Smooth muscle cell (in vitro differentiated cells): ENCODE measurements around the gene SPO11. TPM values are rescaled to one million over a fixed set of nuclear protein-coding genes. Genes with fewer than 3 reads are reported as not detected.

Source experiments
- DNase-seq: peaks from one replicate; lab custom pipeline; 2025; ENCODE audit not compliant: unreplicated experiment; lab: John Stamatoyannopoulos, UW
- H2AFZ ChIP-seq: fragments of 200-600 bp; sonication (generic); 2 replicates; pipeline ENCODE4 v1.6.0; 2016; ENCODE audit warnings: antibody characterized with exemption, low read depth, mild to moderate bottlenecking
- H3F3A ChIP-seq: fragments of 200-600 bp; sonication (generic); 2 replicates; pipeline ENCODE4 v1.6.0; 2017; ENCODE audit warnings: antibody characterized with exemption, low read depth
- H3K27ac ChIP-seq: fragments of 200-600 bp; sonication (generic); 2 replicates; pipeline ENCODE4 v1.5.1; 2016; ENCODE audit warnings: low read depth, mild to moderate bottlenecking
- H3K27me3 ChIP-seq: fragments of 200-600 bp; sonication (generic); 2 replicates; pipeline ENCODE4 v1.6.1; 2016; ENCODE audit warnings: low read depth, mild to moderate bottlenecking
- H3K36me3 ChIP-seq: fragments of 200-600 bp; sonication (generic); 2 replicates; pipeline ENCODE4 v1.5.1; 2016; ENCODE audit warnings: low read depth
- H3K4me1 ChIP-seq: fragments of 200-600 bp; sonication (generic); 2 replicates; pipeline ENCODE4 v1.5.1; 2016; ENCODE audit warnings: low read depth
- H3K4me2 ChIP-seq: fragments of 200-600 bp; sonication (generic); 2 replicates; pipeline ENCODE4 v1.6.0; 2016; ENCODE audit warnings: mild to moderate bottlenecking
- H3K4me3 ChIP-seq: fragments of 200-600 bp; sonication (generic); 2 replicates; pipeline ENCODE4 v1.5.1; 2016; ENCODE audit warnings: mild to moderate bottlenecking
- H3K79me2 ChIP-seq: fragments of 200-600 bp; sonication (generic); 2 replicates; pipeline ENCODE4 v1.6.0; 2016; ENCODE audit warnings: low read depth, mild to moderate bottlenecking
- H3K9ac ChIP-seq: fragments of 200-600 bp; sonication (generic); 2 replicates; pipeline ENCODE4 v1.6.0; 2016; ENCODE audit warnings: low read depth
- H3K9me3 ChIP-seq: fragments of 200-600 bp; sonication (generic); replicated peaks from 2 replicates; pipeline ENCODE4 v1.5.1; 2016; ENCODE audit warnings: low read depth
- H4K20me1 ChIP-seq: fragments of 200-600 bp; sonication (generic); 2 replicates; pipeline ENCODE4 v1.6.0; 2016; ENCODE audit warnings: low read depth
- WGBS: methylation state at CpG from one replicate; pipeline ENCODE4 v1.1.7; 2016; ENCODE audit warnings: low lambda C conversion rate; 5-methylcytosine and 5-hydroxymethylcytosine counted together
- polyA plus RNA-seq: library from polyadenylated mRNA; unstranded; fragments of >200 nt; fragmentation: Nextera tagmentation; extraction: Ambion mirVana; gene quantifications from 2 replicates; pipeline ENCODE4 v1.2.1, GENCODE V29; 2016
- total RNA-seq: library from RNA; depleted of rRNA; stranded (reverse); fragments of >200 nt; gene quantifications from 2 replicates; pipeline ENCODE4 v1.2.3, GENCODE V29; 2014
- TF ChIP-seq, protein P1 (sequence below): fragments of 200-600 bp; sonication (generic); IDR thresholded peaks from 2 replicates; pipeline ENCODE4 v1.5.1; 2017; ENCODE audit warnings: borderline replicate concordance, mild to moderate bottlenecking, antibody characterized with exemption; ENCODE audit not compliant: insufficient read depth, poor library complexity, severe bottlenecking

Gene SPO11
- total and polyA plus RNA-seq, 2 experiments from 2014 or later, result not detected

DNA sequence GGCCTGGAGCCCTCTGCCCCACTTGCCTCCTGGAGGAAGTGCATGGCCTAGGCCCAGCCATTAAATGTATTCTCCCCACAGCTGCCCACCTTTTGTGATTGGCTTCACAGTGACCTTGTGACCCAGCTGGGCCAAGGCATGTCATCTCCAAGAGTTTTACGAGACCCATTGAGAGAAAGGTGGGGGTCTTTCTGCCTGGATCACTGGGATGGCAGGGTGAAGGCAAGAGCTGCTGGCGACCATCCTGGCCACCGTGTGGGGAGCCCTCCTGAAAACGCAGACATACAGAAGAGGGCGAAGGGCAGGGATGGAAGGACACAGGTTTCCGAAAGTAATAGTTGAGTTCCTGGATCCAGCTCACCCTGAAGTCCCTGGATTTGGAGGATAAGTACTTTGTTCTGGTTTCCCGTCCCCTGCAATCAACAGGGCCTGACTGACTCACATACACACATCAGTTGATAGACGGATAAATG lies 12.3 kb upstream of the SPO11 start:
- H3F3A ChIP-seq, result no peaks in the 10 kb centered on the region
- no peaks in the 10 kb centered on the region for H3K4me1 ChIP-seq
- WGBS, result 96% methylated on average over 8 of the region's 8 CpGs
- no peaks in the 10 kb centered on the region for H3K79me2 ChIP-seq
- no peak overlapping the region for H3K27ac ChIP-seq
- no peaks in the 10 kb centered on the region for H4K20me1 ChIP-seq
- no peak overlapping the region for H3K9ac ChIP-seq
- DNase-seq, result no peak
- H3K9me3 ChIP-seq, result no peaks in the 10 kb centered on the region
- no peak overlapping the region for H2AFZ ChIP-seq
- TF ChIP-seq, protein P1, sequence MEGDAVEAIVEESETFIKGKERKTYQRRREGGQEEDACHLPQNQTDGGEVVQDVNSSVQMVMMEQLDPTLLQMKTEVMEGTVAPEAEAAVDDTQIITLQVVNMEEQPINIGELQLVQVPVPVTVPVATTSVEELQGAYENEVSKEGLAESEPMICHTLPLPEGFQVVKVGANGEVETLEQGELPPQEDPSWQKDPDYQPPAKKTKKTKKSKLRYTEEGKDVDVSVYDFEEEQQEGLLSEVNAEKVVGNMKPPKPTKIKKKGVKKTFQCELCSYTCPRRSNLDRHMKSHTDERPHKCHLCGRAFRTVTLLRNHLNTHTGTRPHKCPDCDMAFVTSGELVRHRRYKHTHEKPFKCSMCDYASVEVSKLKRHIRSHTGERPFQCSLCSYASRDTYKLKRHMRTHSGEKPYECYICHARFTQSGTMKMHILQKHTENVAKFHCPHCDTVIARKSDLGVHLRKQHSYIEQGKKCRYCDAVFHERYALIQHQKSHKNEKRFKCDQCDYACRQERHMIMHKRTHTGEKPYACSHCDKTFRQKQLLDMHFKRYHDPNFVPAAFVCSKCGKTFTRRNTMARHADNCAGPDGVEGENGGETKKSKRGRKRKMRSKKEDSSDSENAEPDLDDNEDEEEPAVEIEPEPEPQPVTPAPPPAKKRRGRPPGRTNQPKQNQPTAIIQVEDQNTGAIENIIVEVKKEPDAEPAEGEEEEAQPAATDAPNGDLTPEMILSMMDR, result no peak
- peaks cover 4% of the 10 kb centered on the region for H3K27me3 ChIP-seq
- no peak overlapping the region for H3K4me3 ChIP-seq
- H3K36me3 ChIP-seq, result no peaks in the 10 kb centered on the region
- no peak overlapping the region for H3K4me2 ChIP-seq

DNA sequence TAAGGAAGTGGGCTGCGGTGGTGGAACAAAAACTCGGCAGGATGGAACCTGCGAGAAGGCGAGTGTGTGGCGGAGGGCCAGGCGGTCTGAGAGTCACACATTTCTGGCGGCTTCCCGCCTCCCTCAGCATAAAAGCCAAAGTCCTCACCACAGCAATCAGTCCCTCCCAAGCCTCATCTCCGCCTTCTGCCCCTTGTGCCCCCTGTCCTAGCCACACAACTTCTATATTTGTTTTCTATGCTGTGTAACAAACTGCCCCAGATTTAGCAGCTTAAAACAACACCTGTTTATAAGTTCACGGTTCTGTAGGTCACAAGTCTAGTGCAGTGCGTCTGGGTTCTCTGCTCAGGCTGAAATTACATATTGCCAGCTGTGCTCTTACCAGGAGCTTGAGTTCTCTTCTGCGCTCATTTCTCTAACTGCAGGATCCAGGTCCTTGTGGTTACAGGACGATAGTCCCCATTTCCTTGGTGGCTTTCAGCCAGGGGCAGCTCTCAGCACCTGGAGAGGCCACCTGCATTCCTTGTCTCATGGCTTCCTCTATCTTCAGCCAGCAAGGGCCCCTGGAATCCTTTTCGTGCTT lies 11.7 kb upstream of the SPO11 start:
- Histone ChIP-seq H3K36me3 (no peaks in the 10 kb centered on the region), H3K27me3 (peaks cover 4% of the 10 kb centered on the region), H3K4me3 (no peak overlapping the region), H3K79me2 (no peaks in the 10 kb centered on the region), H4K20me1 (no peaks in the 10 kb centered on the region), H3K4me2 (no peak overlapping the region), H2AFZ (no peak overlapping the region), H3K4me1 (peaks cover 5% of the 10 kb centered on the region), H3K27ac (no peak overlapping the region), H3K9ac (no peak overlapping the region), H3K9me3 (no peaks in the 10 kb centered on the region), H3F3A (no peaks in the 10 kb centered on the region)
- no peak for DNase-seq
- 88% methylated on average over 14 of the region's 14 CpGs for WGBS
- TF ChIP-seq, protein P1, result no peak

GRCh38 chr20:57319584-57319983 lies 10.0 kb upstream of the SPO11 start:
- H3K79me2 ChIP-seq, result no peaks in the 10 kb centered on the region
- 91% methylated on average over 4 of the region's 4 CpGs for WGBS
- peaks cover 10% of the 10 kb centered on the region for H3F3A ChIP-seq
- no peak overlapping the region for H3K27ac ChIP-seq
- H3K9me3 ChIP-seq, result no peaks in the 10 kb centered on the region
- peaks cover 13% of the 10 kb centered on the region for H3K4me1 ChIP-seq
- TF ChIP-seq, protein P1, result no peak
- H3K4me2 ChIP-seq, result no peak overlapping the region
- no peak overlapping the region for H3K4me3 ChIP-seq
- H3K27me3 ChIP-seq, result peaks cover 4% of the 10 kb centered on the region
- DNase-seq, result no peak
- no peak overlapping the region for H2AFZ ChIP-seq
- no peaks in the 10 kb centered on the region for H3K36me3 ChIP-seq
- no peaks in the 10 kb centered on the region for H4K20me1 ChIP-seq
- no peak overlapping the region for H3K9ac ChIP-seq

DNA sequence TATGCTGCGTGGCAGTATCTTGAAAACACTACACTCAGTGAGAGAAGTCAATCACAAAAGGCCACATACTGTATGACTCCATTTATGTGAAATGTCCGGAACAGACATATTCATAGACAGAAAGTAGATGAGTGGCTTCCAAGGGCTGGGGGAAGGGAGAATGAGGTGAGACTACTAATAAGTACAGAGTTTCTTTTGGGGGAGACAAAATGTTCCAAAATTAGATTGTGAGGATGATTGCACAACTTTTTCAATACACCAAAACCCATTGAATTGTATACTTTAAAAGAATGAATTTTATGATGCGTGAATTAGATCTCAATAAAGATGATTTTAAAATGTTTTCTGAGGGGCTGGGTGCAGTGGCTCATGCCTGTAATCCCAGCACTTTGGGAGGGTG lies 9.2 kb upstream of the SPO11 start:
- Histone ChIP-seq H3K27ac (no peak overlapping the region), H3K36me3 (no peaks in the 10 kb centered on the region)

More for the DNA sequence above, 9.2 kb upstream of the SPO11 start:
- Histone ChIP-seq H2AFZ (no peak overlapping the region), H3K27me3 (peaks cover 4% of the 10 kb centered on the region), H3K9ac (no peak overlapping the region), H3K4me3 (no peak overlapping the region), H3K79me2 (no peaks in the 10 kb centered on the region), H4K20me1 (no peaks in the 10 kb centered on the region), H3K4me1 (peaks cover 13% of the 10 kb centered on the region), H3K9me3 (no peaks in the 10 kb centered on the region), H3K4me2 (no peak overlapping the region), H3F3A (peaks cover 10% of the 10 kb centered on the region)
- TF ChIP-seq, protein P1, result no peak
- 95% methylated on average over 3 of the region's 3 CpGs for WGBS
- DNase-seq, result no peak
